ENCODE data around the gene ZBTB48.
"Not testable (repeated sequence)": the region's sequence is repeated elsewhere in the genome, so short reads cannot be mapped to it uniquely, and the experiment has no call there.

Gene ZBTB48

GRCh38 chr1:6592865-6593593, 13.2 kb downstream of the ZBTB48 start:
- no peak for DNase-seq

GRCh38 chr1:6593810-6594209, 14.0 kb downstream of the ZBTB48 start:
- DNase-seq, result no peak

GRCh38 chr1:6594977-6595740, 15.4 kb downstream of the ZBTB48 start:
- DNase-seq, result no peak

GRCh38 chr1:6596351-6596750, 16.6 kb downstream of the ZBTB48 start:
- DNase-seq, result no peak

GRCh38 chr1:6596886-6597776, 17.3 kb downstream of the ZBTB48 start:
- no peak for DNase-seq

GRCh38 chr1:6597777-6598131, 18.0 kb downstream of the ZBTB48 start:
- no peak for DNase-seq

GRCh38 chr1:6599141-6599975, 19.6 kb downstream of the ZBTB48 start:
- DNase-seq, result no peak

GRCh38 chr1:6599991-6600390, 20.2 kb downstream of the ZBTB48 start:
- DNase-seq, result not testable (repeated sequence)

GRCh38 chr1:6600410-6601048, 20.7 kb downstream of the ZBTB48 start:
- DNase-seq, result no peak

- DNase-seq, result no peak
These were observed 21.5 kb downstream of the ZBTB48 start for GRCh38 chr1:6601049-6601922.

- DNase-seq, result no peak
These were observed 22.3 kb downstream of the ZBTB48 start for GRCh38 chr1:6601923-6602668.

GRCh38 chr1:6602669-6603237, 23.0 kb downstream of the ZBTB48 start, which contains the start of gene KLHL21:
Gene KLHL21, minus strand, starts transcription at chr1:6602869. Its CDS starts 52 bp downstream, at chr1:6602817.
- peak; percentile 8 for DNase-seq

- DNase-seq, result no peak
These were observed 23.6 kb downstream of the ZBTB48 start for GRCh38 chr1:6603238-6603914.

- DNase-seq, result no peak
These were observed 24.2 kb downstream of the ZBTB48 start for GRCh38 chr1:6603915-6604558.

GRCh38 chr1:6612641-6613360, 33.0 kb downstream of the ZBTB48 start:
- peak; percentile 53 for DNase-seq

- peak; percentile 90 for DNase-seq
These were observed 33.7 kb downstream of the ZBTB48 start, which contains the start of gene PHF13 for GRCh38 chr1:6613361-6614018. Gene PHF13, plus strand, starts transcription at chr1:6613731. Its CDS starts 336 bp downstream, at chr1:6614067.

Data from NCI-H774 (cell line).